ENCODE measurements around the gene PDX1. TPM values are rescaled to one million over a fixed set of nuclear protein-coding genes. Genes with fewer than 3 reads are reported as not detected.
A peak's percentile ranks its signal among the peaks of the same experiment; 100 is the strongest.

The PDX1 gene
- total RNA-seq: not detected

DNA sequence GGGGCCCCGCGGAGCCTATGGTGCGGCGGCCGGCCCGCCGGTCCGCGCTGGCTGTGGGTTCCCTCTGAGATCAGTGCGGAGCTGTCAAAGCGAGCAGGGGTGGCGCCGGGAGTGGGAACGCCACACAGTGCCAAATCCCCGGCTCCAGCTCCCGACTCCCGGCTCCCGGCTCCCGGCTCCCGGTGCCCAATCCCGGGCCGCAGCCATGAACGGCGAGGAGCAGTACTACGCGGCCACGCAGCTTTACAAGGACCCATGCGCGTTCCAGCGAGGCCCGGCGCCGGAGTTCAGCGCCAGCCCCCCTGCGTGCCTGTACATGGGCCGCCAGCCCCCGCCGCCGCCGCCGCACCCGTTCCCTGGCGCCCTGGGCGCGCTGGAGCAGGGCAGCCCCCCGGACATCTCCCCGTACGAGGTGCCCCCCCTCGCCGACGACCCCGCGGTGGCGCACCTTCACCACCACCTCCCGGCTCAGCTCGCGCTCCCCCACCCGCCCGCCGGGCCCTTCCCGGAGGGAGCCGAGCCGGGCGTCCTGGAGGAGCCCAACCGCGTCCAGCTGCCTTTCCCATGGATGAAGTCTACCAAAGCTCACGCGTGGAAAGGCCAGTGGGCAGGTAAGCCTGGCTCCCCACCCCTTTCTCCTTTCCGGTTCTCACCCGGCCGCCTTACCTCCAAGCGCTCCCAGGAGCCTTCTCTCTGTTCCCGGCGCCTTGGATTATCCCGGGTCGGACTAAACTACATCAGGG is at the start of gene PDX1:
PDX1 (plus strand) TSS at position 67 of the 743 bp plus-strand sequence; CDS start at position 206, 139 bp downstream.
- Mint-ChIP-seq H3K9me3 (no peaks in the 10 kb centered on the region), H3K36me3 (peaks cover 6% of the 10 kb centered on the region), H3K4me3 (peak within 1 kb of the TSS; percentile 61), H3K4me1 (ENCODE audit: low read depth in 2 of 2) (peaks cover 10 to 27% of the 10 kb centered on the region in 2 donors), H3K27me3 (peaks cover 50 to 58% of the 10 kb centered on the region in 2 donors), H3K27ac (no peak within 1 kb of the TSS)
- ATAC-seq (peak; percentile 47 to 58), DNase-seq (ENCODE audit: low spot score) (no peak)

DNA sequence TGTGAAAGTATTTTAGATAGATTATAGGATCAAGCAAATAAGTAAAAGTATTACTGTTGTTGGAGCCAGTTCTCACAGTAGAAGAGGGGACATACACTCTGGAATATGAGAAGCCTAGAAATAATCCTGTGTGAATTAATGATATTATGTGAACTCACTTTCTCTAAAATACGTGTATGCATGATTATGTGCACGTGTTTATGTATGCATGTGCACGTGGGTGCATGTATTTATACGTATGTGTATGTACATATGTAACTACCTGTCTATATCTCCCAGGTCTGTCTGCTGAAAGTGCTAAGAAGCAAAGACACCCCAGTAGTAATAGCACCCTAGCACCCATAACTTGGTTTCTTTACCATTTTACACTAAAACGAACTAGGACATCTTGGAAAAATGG is 41.5 kb upstream of the PDX1 start:
- no peaks in the 10 kb centered on the region for H3K9me3 Mint-ChIP-seq
- DNase-seq (ENCODE audit: low spot score) (no peak), ATAC-seq (no peak)
- H3K4me1 Mint-ChIP-seq (ENCODE audit: low read depth in 2 of 2): no peaks in the 10 kb centered on the region
- H3K27me3 Mint-ChIP-seq: peaks cover 42 to 72% of the 10 kb centered on the region in 2 donors
- no peak overlapping the region for H3K27ac Mint-ChIP-seq
- no peak overlapping the region for H3K4me3 Mint-ChIP-seq
- H3K36me3 Mint-ChIP-seq: no peaks in the 10 kb centered on the region

DNA sequence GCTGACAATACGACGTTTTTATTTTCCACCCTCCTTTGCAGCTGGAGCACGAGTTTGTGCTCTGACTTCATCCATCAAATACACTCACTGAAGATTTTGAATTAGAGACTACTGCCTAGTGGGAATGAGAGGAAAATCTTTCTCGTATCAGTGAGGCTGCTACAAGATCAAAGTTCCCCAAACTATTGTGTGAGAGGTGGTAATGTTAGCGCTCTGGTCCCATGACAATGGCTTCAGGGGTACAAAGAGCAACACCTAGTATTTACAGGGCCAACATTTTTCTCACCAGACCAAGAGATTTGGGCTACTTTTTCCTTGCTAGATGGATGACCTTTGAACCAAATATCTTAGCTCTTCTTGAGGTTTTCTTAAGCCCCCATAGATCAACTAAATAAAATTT is 30.3 kb upstream of the PDX1 start:
- ATAC-seq (no peak), DNase-seq (ENCODE audit: low spot score) (no peak)
- Mint-ChIP-seq H3K27ac (no peak overlapping the region), H3K27me3 (peaks cover 30 to 46% of the 10 kb centered on the region in 2 donors), H3K9me3 (no peaks in the 10 kb centered on the region), H3K4me1 (ENCODE audit: low read depth in 2 of 2) (no peaks in the 10 kb centered on the region), H3K36me3 (peaks cover 4% of the 10 kb centered on the region), H3K4me3 (no peak overlapping the region)

DNA sequence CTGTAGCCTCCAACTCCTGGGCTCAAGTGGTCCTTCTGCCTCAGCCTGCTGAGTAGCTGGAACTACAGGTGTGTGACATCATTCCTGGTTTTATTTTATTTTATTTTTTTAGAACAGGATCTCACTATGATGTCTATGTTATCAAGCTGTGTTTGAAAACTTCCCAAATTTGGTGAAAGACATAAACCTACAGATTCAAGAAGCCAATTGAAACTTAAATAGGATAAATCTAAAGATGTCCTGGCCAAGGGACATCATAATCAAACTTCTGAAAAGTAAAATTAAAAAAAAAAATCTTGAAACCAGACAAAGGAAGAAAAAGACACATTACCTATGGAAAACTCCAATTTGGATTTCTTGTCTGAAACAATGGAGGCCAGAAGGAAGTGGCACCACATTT is 23.1 kb upstream of the PDX1 start:
- Mint-ChIP-seq H3K27ac (no peak overlapping the region), H3K4me3 (no peak overlapping the region), H3K27me3 (peaks cover 41 to 76% of the 10 kb centered on the region in 2 donors), H3K4me1 (ENCODE audit: low read depth in 2 of 2) (no peaks in the 10 kb centered on the region), H3K9me3 (no peaks in the 10 kb centered on the region), H3K36me3 (peaks cover 4% of the 10 kb centered on the region)
- DNase-seq (ENCODE audit: low spot score) (no peak), ATAC-seq (no peak)

DNA sequence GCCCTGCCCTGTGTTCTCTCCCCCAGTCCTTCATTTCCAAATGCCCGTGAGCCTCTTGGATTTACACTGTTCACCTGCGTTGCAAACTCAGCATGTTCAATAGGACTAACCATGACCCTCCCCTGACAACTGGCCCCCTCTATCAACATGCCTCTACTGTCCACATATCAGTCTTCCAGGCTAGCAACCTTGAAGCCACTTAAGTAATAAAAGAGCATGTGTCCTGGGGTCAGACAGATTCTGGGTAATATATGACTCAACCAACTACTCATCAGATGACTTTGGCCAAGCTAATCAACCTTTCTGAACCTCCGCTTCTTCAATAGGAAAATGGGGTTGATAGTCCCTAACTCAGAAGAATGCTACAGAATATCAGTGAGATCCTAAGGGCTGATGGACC is 15.1 kb upstream of the PDX1 start:
- DNase-seq (ENCODE audit: low spot score) (no peak), ATAC-seq (no peak)
- no peak overlapping the region for H3K27ac Mint-ChIP-seq
- H3K36me3 Mint-ChIP-seq: no peaks in the 10 kb centered on the region
- H3K27me3 Mint-ChIP-seq: peaks cover 49 to 77% of the 10 kb centered on the region in 2 donors
- no peak overlapping the region for H3K4me3 Mint-ChIP-seq
- H3K9me3 Mint-ChIP-seq: no peaks in the 10 kb centered on the region
- H3K4me1 Mint-ChIP-seq (ENCODE audit: low read depth in 2 of 2): no peaks in the 10 kb centered on the region

DNA sequence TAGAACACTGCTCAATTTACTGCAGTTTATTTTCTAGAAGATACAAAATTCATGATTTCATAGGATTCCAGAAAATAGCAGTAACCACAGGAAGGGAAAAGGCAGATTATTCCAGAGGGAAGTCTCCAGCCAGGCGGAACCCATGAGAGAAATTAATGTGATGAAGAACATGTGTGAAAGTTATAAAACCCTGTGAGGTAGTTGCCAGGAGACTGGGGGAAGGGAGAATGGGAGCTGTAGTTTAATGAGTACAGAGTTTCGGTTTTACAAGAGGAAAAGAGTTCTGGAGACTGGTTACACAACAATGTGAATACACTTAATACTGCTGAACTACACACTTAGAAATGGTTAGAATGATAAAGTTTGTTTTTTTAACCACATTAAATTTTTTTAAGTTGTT is 14.2 kb upstream of the PDX1 start:
- no peak overlapping the region for H3K27ac Mint-ChIP-seq
- H3K27me3 Mint-ChIP-seq: peaks cover 50 to 78% of the 10 kb centered on the region in 2 donors
- H3K4me1 Mint-ChIP-seq (ENCODE audit: low read depth in 2 of 2): no peaks in the 10 kb centered on the region
- no peak for ATAC-seq
- no peak overlapping the region for H3K4me3 Mint-ChIP-seq
- H3K36me3 Mint-ChIP-seq: no peaks in the 10 kb centered on the region
- DNase-seq (ENCODE audit: low spot score): no peak
- H3K9me3 Mint-ChIP-seq: no peaks in the 10 kb centered on the region

DNA sequence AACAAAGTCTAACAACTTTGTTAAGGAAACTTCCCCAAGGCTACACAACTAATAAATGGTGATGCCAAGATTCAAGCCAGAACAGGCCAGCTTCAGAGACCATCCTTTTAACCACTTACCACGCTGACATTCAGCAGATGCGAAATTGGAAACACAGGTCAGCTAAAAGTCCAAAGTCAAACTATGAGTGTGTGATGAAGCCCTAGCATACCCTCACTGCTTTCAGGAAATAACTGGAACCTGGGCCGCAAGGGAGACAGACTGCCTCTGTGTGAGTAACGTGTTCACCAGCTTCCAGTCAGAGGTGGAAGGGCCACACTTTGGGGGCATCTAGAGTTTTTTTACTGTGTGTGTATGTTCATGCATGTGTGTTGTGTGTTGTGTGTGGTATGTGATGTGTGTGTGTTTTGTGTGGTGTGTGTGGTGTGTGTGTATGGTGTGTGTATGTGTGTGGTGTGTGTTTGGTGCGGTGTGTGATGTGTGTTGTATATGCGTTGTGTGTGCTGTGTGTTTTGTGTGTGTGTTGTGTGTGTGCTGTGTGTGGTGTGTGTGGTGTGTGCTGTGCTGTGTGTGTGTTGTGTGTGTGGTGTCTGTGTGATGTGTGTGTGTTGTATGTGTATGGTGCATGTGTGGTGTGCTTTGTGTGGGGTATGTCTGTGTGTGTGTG is 12.5 kb upstream of the PDX1 start:
- Mint-ChIP-seq H3K27ac (no peak overlapping the region), H3K36me3 (no peaks in the 10 kb centered on the region), H3K4me1 (ENCODE audit: low read depth in 2 of 2) (no peaks in the 10 kb centered on the region), H3K9me3 (no peaks in the 10 kb centered on the region), H3K4me3 (no peak overlapping the region), H3K27me3 (peaks cover 40 to 65% of the 10 kb centered on the region in 2 donors)
- DNase-seq (ENCODE audit: low spot score): no peak
- no peak for ATAC-seq

DNA sequence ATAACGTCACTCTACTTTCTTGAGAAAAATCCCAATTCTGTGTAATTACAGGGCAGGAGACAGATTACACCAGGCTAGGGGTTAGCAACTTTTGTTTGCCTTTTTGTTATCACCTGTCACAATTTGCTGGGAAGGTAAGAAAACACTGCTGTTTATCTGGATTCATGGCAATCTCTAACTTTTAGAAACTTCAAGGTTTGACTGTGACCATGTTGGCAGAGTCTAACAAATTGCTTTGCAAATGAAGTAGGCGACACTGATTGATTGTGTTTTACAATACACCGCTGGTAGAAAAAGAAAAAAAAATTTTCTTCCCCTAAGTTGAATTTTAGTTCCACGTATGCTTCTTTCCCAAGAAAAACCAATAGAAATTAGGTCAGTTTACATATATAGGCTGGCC is 10.4 kb upstream of the PDX1 start:
- Mint-ChIP-seq H3K4me1 (ENCODE audit: low read depth in 2 of 2) (no peaks in the 10 kb centered on the region), H3K27ac (no peak overlapping the region), H3K4me3 (no peak overlapping the region), H3K27me3 (peaks cover 37 to 56% of the 10 kb centered on the region in 2 donors), H3K9me3 (no peaks in the 10 kb centered on the region), H3K36me3 (no peaks in the 10 kb centered on the region)
- no peak for ATAC-seq
- no peak for DNase-seq (ENCODE audit: low spot score)

DNA sequence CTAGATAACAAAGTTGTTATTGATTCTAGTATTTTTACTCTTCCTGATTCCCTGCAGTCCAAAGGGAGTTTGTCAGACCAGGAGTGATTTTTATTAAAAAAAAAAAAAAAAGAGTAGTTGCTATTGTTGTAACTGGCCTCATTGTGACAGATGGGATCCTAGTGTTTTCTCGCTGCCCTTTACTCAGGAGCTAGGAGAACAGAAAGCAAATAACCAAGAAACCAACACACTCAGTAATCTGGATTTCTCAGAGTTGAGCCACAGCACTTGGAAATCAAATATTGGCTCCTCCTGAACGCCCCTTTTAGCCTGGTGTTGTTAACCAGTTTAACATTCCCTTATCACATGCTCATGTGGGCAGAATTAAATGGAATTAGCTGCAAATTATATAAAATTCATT is 8.3 kb upstream of the PDX1 start:
- Mint-ChIP-seq H3K4me3 (no peak overlapping the region), H3K27ac (no peak overlapping the region), H3K9me3 (no peaks in the 10 kb centered on the region), H3K4me1 (ENCODE audit: low read depth in 2 of 2) (peaks cover 0 to 5% of the 10 kb centered on the region in 2 donors), H3K27me3 (peaks cover 36 to 56% of the 10 kb centered on the region in 2 donors), H3K36me3 (no peaks in the 10 kb centered on the region)
- DNase-seq (ENCODE audit: low spot score) (no peak), ATAC-seq (no peak)

DNA sequence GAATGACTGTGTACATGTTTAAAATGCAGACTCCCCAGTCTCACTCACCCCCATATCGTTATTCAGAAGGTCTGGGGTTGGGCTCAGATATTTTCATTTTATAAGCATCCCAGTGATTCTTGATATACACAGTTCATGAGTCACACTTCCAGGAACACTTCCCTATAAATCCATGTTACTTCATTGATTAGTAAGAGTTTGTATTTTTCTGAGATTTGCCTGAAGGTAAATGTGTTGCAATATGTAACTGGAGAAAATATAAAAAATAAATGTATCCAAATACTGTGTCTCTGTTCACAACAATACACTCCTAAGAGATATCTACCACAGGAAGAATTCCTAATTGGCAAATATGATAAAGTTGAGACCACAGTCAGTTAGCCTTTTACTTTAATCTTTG is 6.6 kb upstream of the PDX1 start:
- Mint-ChIP-seq H3K27ac (no peak overlapping the region), H3K36me3 (no peaks in the 10 kb centered on the region), H3K27me3 (peaks cover 42 to 60% of the 10 kb centered on the region in 2 donors), H3K4me1 (ENCODE audit: low read depth in 2 of 2) (peaks cover 6 to 16% of the 10 kb centered on the region in 2 donors), H3K4me3 (no peak overlapping the region), H3K9me3 (no peaks in the 10 kb centered on the region)
- ATAC-seq (no peak), DNase-seq (ENCODE audit: low spot score) (no peak)

DNA sequence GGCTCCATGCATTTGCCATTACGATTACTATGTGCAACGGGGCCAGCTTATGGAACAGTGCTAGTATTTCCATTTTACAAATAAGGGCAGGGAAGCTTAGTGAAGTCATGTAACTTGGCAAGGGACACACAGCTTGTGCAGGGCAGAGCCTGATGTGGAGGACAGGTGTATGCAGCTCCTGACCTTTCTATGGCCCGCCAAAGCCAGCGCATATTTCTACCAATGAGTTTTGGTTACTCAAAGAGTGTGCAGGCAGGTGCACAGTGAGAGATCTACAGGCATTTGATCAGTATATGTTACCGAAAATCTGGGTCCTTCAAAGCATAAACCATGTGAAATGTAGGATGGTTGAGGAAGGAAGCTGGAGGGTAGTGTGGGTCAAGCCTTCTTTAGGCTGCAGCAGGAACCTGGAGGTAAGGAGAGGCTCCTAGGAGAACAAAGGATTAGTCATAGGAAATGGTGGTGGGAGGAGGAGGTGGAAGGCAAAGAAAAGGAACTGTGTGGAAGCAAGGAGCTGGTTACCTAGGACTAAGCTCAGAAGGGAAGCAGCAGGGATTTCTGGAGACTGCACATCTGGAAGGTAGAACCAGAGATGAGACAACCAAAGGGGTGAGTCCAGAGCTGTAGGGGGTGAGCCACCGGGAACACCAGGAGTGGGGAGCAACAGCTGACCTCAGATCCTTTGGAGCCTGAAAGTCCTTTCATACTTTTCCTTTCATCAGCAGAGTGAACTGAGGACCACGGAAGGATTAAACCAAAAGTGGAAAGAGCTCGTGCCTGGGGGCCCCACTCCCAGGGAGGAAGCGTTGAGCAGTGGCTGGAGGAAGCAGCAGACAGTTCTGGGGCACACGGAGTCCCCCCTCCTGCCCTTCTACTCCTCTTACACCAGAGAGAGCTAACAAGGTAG is 4.2 kb upstream of the PDX1 start:
- no peaks in the 10 kb centered on the region for H3K9me3 Mint-ChIP-seq
- H3K27ac Mint-ChIP-seq: no peak overlapping the region

DNA sequence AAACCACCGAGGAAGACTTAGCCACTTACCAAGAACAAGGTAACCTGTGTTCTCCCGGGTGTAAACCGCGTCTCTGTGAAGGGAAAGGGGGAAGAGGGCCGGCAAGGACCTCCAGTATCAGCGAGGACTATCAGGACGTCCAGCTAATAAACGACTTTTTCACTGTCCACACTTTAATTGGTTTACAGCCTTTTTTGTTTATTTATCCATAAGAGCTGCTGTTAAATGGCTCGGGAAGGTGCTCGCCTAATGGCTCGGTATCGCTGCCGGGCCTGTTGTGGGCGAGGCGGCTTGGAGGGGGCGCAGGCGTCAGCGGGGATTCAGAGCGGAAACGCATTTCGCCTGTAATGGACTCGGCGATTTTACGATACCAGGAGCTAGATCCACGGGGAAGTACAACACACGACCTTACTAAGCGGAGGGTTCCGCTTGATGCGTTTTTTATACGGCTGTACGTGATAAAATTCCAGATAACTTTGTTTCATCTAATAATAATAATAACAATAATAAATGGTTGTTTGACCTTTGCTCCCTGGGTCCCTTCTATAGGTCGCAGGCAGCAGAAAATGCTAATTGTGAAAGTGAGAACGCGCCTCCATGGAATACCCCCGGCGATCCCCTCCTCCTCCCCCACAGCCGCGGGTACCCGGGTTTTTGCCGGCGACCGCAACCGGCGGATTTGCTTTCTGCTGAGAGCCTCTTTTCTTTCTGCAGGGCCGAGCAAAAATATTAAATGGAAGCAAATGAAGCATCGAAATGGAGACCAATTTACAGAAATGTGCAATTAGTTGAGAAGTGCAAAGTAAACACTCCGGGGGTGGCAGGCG is 2.5 kb upstream of the PDX1 start:
- Mint-ChIP-seq H3K27ac (no peak overlapping the region), H3K9me3 (no peaks in the 10 kb centered on the region), H3K36me3 (no peaks in the 10 kb centered on the region), H3K4me3 (peak overlapping the region; percentile 48), H3K4me1 (ENCODE audit: low read depth in 2 of 2) (peaks cover 10 to 25% of the 10 kb centered on the region in 2 donors), H3K27me3 (peaks cover 41 to 53% of the 10 kb centered on the region in 2 donors)
- DNase-seq (ENCODE audit: low spot score): no peak
- ATAC-seq: no peak

More for the DNA sequence above, 4.2 kb upstream of the PDX1 start:
- peaks cover 6 to 21% of the 10 kb centered on the region in 2 donors for H3K4me1 Mint-ChIP-seq (ENCODE audit: low read depth in 2 of 2)
- DNase-seq (ENCODE audit: low spot score) (no peak), ATAC-seq (no peak)
- no peaks in the 10 kb centered on the region for H3K36me3 Mint-ChIP-seq
- H3K27me3 Mint-ChIP-seq: peaks cover 39 to 57% of the 10 kb centered on the region in 2 donors
- no peak overlapping the region for H3K4me3 Mint-ChIP-seq
